K562 (cell line): Measurements from ENCODE around the gene EMX1. TPM values are rescaled to one million over a fixed set of nuclear protein-coding genes. Genes with fewer than 3 reads are reported as not detected.

Experiments used
- CSDE1 ChIP-seq, 2 experiments: fragments of 450-650 bp; IDR thresholded peaks; 2 replicates each; pipeline ENCODE4 v1.6.1; 2016; ENCODE audit warnings: mild to moderate bottlenecking in 1 of 2
- ELF1 ChIP-seq: fragments of 200-800 bp; sonication (Bioruptor generic); IDR thresholded peaks from 2 replicates; pipeline ENCODE4 v1.6.1; 2016; ENCODE audit warnings: missing genetic modification characterization, missing compliant biosample characterization
- HDAC1 ChIP-seq, 2 experiments: fragments of 450-650 bp; IDR thresholded peaks; 2 replicates each; pipeline ENCODE4 v1.6.1; 2016 to 2017; ENCODE audit warnings: inconsistent platforms in 1 of 2, mild to moderate bottlenecking in 1 of 2, moderate library complexity in 1 of 2
- HDGF ChIP-seq: fragments of 450-650 bp; IDR thresholded peaks from 2 replicates; pipeline ENCODE4 v1.6.1; 2016
- HMGN3 ChIP-seq: IDR thresholded peaks from 2 replicates; pipeline ENCODE4 v1.6.1; 2011; ENCODE audit warnings: borderline replicate concordance, low read depth, mild to moderate bottlenecking, mixed read lengths, low read length; ENCODE audit not compliant: insufficient read length; ENCODE audit errors: extremely low read depth
- ILF3 ChIP-seq: fragments of 450-650 bp; IDR thresholded peaks from 2 replicates; pipeline ENCODE4 v1.6.1; 2018; ENCODE audit warnings: antibody characterized with exemption, mild to moderate bottlenecking, moderate library complexity, borderline replicate concordance
- JUN ChIP-seq, 2 experiments: sonication (generic) in 1 of 2; formaldehyde crosslinking in 1 of 2; IDR thresholded peaks; 2 replicates each; pipeline versions ENCODE4 v1.6.1 to v1.8.0; 2012 to 2022; ENCODE audit warnings: borderline replicate concordance in 2 of 2, mild to moderate bottlenecking in 2 of 2, improper control_type of control experiment in 1 of 2, low read depth in 1 of 2, low read length in 1 of 2, missing genetic modification reagents in 1 of 2
- JUNB ChIP-seq: fragments of 450-650 bp; formaldehyde crosslinking; conservative IDR thresholded peaks from 2 replicates; pipeline ENCODE4 v1.4.0; 2020; ENCODE audit warnings: mild to moderate bottlenecking
- KLF6 ChIP-seq: fragments of 250-450 bp; sonication (Bioruptor Pico); IDR thresholded peaks from 2 replicates; pipeline ENCODE4 v1.4.0; 2020; ENCODE audit warnings: mild to moderate bottlenecking, moderate library complexity, borderline replicate concordance
- MAFF ChIP-seq: IDR thresholded peaks from 2 replicates; pipeline ENCODE4 v1.6.1; 2012; ENCODE audit warnings: low read length, improper control_type of control experiment
- RBM25 ChIP-seq: fragments of 200-400 bp; formaldehyde crosslinking; IDR thresholded peaks from 2 replicates; pipeline ENCODE4 v1.6.1; 2018; ENCODE audit warnings: low read length, low read depth, moderate library complexity; ENCODE audit not compliant: severe bottlenecking
- TOE1 ChIP-seq, 2 experiments: fragments of 450-650 bp in 1 of 2; sonication (generic) in 1 of 2; formaldehyde crosslinking in 1 of 2; IDR thresholded peaks; 2 replicates each; pipeline versions ENCODE4 v1.7.1 to v1.8.0; 2016 to 2022; ENCODE audit warnings: borderline replicate concordance in 2 of 2, mild to moderate bottlenecking in 2 of 2, antibody characterized with exemption in 1 of 2, inconsistent platforms in 1 of 2, low read depth in 1 of 2, missing genetic modification reagents in 1 of 2, moderate library complexity in 1 of 2
- XRCC5 ChIP-seq: fragments of 200-400 bp; formaldehyde crosslinking; IDR thresholded peaks from 2 replicates; pipeline ENCODE4 v1.6.1; 2017; ENCODE audit warnings: low read depth, mild to moderate bottlenecking, low read length
- ZBTB40 ChIP-seq, 2 experiments: fragments of 450-650 bp in 1 of 2; sonication (generic) in 1 of 2; formaldehyde crosslinking in 1 of 2; IDR thresholded peaks; 2 replicates each; pipeline versions ENCODE4 v1.7.1 to v1.9.0; 2016 to 2022; ENCODE audit warnings: inconsistent platforms in 1 of 2, mild to moderate bottlenecking in 1 of 2, missing genetic modification reagents in 1 of 2
- polyA plus RNA-seq, 8 experiments: library from polyadenylated mRNA; depleted of rRNA in 4 of 8; stranded (reverse) in 5 of 8; unstranded in 3 of 8; fragments of >200 nt; fragmentation: Nextera tagmentation in 2 of 8; fragmentation: Illumina TruSeq in 1 of 8; extraction: Ambion mirVana in 2 of 8; extraction: Trizol in 1 of 8; gene quantifications; 2 replicates each; pipeline versions ENCODE4 v1.2.1 to v1.2.3, GENCODE V29; 2011 to 2014; ENCODE audit warnings: inconsistent platforms in 1 of 8, missing spikeins in 1 of 8
- total RNA-seq, 7 experiments: library from RNA; depleted of rRNA in 6 of 7; stranded (reverse); fragments of >200 nt in 6 of 7; fragmentation: Illumina TruSeq in 2 of 7; extraction: Trizol in 2 of 7; gene quantifications; 2 replicates each; pipeline versions ENCODE4 v1.2.1 to v1.2.3, GENCODE V29; 2011 to 2021; ENCODE audit warnings: low replicate concordance in 1 of 7
- TF ChIP-seq, protein P1 (sequence below): IDR thresholded peaks from 2 replicates; pipeline ENCODE4 v1.6.1; 2011; ENCODE audit not compliant: insufficient read length; ENCODE audit errors: extremely low read depth

The EMX1 gene
- total and polyA plus RNA-seq, 9 of the 15 experiments (the other 6 are each of a cell fraction or from before 2014, with no cell fraction given), result 0.10 to 0.32 (median 0.21) TPM; not detected in 6

- TF ChIP-seq TOE1 (IDR thresholded peaks at IDR 0.05; ENCODE audit: borderline replicate concordance), result peak; percentile 82
- TF ChIP-seq TOE1 (CRISPR knock-in tag; IDR thresholded peaks at IDR 0.05; ENCODE audit: borderline replicate concordance, low read depth), result no peak
- TF ChIP-seq ZBTB40 (IDR thresholded peaks at IDR 0.05), result peak; percentile 41; the same call in 1 of the 2 replicates
- TF ChIP-seq ZBTB40 (CRISPR knock-in tag; IDR thresholded peaks at IDR 0.05), result no peak
- TF ChIP-seq XRCC5, result peak; percentile 91
- peak; percentile 89 for TF ChIP-seq ELF1
- no peak for TF ChIP-seq JUN (IDR thresholded peaks at IDR 0.05; ENCODE audit: borderline replicate concordance, low read depth, low read length)
- no peak for TF ChIP-seq JUN (CRISPR knock-in tag; IDR thresholded peaks at IDR 0.05; ENCODE audit: borderline replicate concordance)
- no peak for TF ChIP-seq ILF3
- no peak for TF ChIP-seq RBM25
- TF ChIP-seq HMGN3, result no peak
- TF ChIP-seq CSDE1 (IDR thresholded peaks at IDR 0.05), result no peak
- no peak for TF ChIP-seq KLF6 (CRISPR knock-in tag)
- TF ChIP-seq HDAC1 (IDR thresholded peaks at IDR 0.05), result no peak
- no peak for TF ChIP-seq MAFF
- no peak for TF ChIP-seq HDGF
- no peak for TF ChIP-seq JUNB (CRISPR knock-in tag)
- TF ChIP-seq, protein P1, sequence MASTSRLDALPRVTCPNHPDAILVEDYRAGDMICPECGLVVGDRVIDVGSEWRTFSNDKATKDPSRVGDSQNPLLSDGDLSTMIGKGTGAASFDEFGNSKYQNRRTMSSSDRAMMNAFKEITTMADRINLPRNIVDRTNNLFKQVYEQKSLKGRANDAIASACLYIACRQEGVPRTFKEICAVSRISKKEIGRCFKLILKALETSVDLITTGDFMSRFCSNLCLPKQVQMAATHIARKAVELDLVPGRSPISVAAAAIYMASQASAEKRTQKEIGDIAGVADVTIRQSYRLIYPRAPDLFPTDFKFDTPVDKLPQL, result no peak
These were observed 29.4 kb upstream of the EMX1 start (continued) for GRCh38 chr2:72887740-72888437.
